Fibroblast of pulmonary artery (primary cell): ENCODE results near the gene SAMD14.
A peak's percentile ranks its signal among the peaks of the same experiment; 100 is the strongest.

Experiments
- DNase-seq: peaks from one replicate; pipeline ENCODE4 v3.0.0-alpha.2; 2010; ENCODE audit warnings: low read depth
- H3K4me3 ChIP-seq: replicated peaks from 2 replicates; pipeline ENCODE4 v1.5.1; 2011; ENCODE audit warnings: low read depth, mild to moderate bottlenecking, control low read depth, low read length, moderate library complexity
- TF ChIP-seq, protein P1 (sequence below): IDR thresholded peaks from 2 replicates; pipeline ENCODE4 v1.5.1; 2011; ENCODE audit warnings: mild to moderate bottlenecking, control low read depth, low read length, inconsistent platforms; ENCODE audit errors: missing control alignments

SAMD14 gene

DNA sequence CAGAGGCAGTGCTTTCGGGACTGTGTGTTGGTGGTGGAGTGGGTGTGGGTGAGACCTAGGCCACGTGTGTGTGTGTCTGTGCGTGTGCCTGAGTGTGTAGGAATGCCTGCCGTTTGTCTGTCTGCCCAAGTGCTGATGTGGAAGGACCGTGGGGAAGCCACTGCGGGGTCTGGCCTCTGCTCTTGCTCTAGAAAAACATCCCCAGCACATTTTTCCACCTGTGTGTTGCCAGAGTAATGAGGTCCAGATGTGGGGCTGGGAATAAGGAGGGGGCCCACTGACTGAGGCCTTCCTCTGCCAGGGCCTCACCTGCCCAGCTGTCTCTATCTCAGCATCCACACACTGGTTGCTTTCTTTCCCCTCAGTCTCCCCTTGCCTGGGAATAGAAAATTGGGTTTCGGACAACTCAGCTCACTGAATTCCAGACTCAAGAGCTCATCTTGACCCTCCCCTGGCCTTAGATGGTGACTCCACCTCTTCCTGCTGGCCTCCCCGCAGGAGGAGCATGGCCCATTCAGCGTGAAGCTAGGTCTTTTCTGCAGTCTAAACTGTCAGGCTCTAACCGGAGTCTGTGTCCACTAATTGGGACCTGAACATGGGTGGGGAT, 43.5 kb upstream of the SAMD14 start:
- no peak overlapping the region for H3K4me3 ChIP-seq
- peak; percentile 85 for DNase-seq
- TF ChIP-seq, protein P1, sequence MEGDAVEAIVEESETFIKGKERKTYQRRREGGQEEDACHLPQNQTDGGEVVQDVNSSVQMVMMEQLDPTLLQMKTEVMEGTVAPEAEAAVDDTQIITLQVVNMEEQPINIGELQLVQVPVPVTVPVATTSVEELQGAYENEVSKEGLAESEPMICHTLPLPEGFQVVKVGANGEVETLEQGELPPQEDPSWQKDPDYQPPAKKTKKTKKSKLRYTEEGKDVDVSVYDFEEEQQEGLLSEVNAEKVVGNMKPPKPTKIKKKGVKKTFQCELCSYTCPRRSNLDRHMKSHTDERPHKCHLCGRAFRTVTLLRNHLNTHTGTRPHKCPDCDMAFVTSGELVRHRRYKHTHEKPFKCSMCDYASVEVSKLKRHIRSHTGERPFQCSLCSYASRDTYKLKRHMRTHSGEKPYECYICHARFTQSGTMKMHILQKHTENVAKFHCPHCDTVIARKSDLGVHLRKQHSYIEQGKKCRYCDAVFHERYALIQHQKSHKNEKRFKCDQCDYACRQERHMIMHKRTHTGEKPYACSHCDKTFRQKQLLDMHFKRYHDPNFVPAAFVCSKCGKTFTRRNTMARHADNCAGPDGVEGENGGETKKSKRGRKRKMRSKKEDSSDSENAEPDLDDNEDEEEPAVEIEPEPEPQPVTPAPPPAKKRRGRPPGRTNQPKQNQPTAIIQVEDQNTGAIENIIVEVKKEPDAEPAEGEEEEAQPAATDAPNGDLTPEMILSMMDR: no peak

DNA sequence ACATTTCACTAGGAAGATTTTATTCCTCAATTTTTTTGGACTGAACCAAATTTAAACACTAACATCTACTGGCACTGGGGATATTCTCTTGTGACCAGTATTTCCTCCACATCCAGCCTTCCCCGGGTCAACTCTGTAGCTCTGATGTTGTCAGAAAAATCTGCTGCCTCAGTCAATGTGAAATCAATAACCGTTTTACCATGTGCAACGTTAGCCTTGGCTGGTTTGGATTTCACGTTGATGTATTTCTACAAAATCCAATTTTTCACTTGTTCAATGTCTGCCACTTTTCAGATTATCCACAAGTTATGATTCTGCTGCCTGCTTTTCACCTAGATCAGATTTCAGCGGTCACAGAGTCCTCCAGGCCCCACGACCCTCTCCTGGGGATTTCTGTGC, 43.0 kb upstream of the SAMD14 start:
- DNase-seq: no peak
- TF ChIP-seq, protein P1: no peak
- H3K4me3 ChIP-seq: no peak overlapping the region

DNA sequence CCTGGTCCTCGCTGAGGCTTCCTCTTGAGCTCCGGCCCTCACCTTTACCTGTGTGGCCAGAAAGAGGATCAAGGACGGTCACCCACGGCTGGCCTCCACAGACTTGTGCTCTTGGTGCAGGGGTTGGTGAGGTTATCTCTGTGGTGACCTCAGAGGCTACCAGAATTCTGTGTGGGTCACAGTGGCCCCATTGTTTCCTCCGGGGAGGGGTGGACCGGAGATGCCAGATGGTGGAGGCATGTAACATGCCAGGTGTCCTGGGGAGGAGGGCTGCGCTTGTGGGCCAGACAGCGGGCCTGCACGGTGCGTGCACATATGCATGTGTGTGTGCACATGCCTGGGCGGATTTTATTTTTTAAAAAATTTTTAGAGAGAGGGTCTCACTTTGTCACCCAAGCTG, 42.2 kb upstream of the SAMD14 start:
- DNase-seq: no peak
- no peak overlapping the region for H3K4me3 ChIP-seq
- TF ChIP-seq, protein P1: no peak

DNA sequence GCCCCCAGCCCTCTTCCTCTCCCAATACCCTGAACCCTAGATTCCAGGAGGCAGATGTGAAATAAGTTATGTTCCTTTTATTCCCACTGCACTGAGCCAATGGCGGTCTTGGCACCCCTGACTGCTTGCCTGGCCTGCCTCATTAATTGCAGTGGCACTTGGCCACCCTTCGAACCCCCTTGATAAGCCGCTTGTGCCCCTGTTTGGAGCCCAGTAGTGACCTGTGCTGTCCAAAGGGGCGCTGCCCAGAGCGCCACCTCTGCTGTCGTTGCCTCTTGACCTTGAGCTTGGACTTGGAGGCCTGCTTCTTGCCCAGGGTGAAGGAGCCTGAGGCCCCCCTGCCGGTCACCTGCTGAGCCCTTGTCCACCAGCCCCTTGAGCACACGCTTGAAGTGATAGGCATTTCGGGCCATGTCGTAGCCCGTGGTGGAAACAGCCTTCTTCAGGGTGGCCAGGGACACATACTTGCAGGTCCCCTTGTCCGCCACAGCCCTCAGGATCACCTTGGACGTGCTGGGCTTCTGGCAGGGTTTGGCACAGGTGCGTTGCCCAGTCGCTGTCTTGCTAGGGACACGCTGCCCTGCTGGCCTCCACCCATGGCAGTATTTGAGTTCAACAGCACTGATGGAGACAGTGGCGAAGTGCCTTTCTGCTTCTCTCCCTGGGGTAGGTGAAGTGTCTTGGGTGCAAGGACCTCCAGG, 41.6 kb upstream of the SAMD14 start:
- DNase-seq: no peak
- H3K4me3 ChIP-seq: no peak overlapping the region
- TF ChIP-seq, protein P1: no peak

DNA sequence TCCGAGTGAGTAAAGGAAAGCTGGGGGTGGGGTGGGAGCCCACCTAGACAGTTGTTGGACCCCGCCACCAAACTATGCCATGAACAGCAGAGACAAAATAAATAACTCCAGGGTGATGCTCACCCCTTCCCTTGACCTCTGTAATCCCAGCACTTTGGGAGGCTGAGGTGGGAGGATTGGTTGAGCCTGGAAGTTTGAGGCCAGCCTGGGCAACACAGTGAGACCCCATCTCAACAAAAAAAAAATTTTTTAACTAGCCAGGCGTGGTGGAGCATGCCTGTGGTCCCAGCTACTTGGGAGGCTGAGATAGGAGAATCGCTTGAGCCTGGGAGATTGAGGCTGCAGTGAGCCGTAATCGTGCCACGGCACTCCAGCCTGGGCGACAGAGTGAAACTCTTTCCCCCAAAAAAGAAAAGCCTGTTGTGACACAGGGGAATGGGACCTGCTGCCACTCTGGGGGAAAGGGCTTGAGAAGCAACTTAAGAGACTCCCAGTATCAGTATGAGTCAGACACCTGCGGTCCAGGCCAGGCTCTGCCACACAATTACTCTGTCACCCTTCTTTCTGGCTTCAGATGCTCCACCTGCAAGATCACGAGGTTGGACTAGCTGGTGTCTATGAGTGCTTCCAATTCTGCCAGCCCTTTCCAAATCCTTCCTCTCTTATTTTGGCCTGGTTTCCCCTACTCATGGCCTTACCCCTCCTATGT, 40.9 kb upstream of the SAMD14 start:
- no peak for DNase-seq
- no peak overlapping the region for H3K4me3 ChIP-seq
- TF ChIP-seq, protein P1: no peak

DNA sequence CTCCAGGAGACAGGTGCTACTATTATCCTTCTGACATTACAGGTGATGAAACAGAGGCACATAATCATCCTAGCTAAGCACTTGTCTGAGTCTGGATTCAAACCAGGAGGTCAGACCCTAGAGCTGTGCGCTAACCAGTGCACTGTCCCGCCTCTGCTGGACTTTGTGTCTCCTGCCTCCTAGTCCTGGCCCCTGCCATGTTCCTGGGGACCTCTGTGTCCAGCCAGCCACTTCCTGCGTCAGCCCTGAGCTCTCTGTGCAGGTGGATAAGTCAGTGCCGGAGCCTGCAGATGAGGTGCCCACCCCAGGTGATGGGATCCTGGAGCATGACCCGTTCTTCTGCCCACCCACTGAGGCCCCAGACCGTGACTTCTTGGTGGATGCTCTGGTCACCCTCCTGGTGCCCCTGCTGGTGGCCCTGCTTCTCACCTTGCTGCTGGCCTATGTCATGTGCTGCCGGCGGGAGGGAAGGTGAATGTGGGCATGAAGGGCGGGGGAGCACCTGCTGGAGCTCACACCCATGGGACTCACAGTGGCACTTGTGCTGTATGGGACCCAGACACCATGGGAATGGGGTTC, 40.0 kb upstream of the SAMD14 start:
- DNase-seq: no peak
- TF ChIP-seq, protein P1: no peak
- no peak overlapping the region for H3K4me3 ChIP-seq
